IPS-18a (cell line): ENCODE measurements around the gene FAM171A1.

ENCODE experiments used
- H3K27ac ChIP-seq: one replicate; pipeline ENCODE4 v1.5.1; 2013; ENCODE audit warnings: low read length
- H3K27me3 ChIP-seq: one replicate; pipeline ENCODE4 v1.6.1; 2013; ENCODE audit warnings: mild to moderate bottlenecking, low read length; ENCODE audit not compliant: control insufficient read depth, insufficient read depth
- H3K36me3 ChIP-seq: one replicate; pipeline ENCODE4 v1.6.1; 2013; ENCODE audit warnings: low read depth, low read length; ENCODE audit not compliant: control insufficient read depth
- H3K4me1 ChIP-seq: one replicate; pipeline ENCODE4 v1.6.1; 2013; ENCODE audit warnings: low read depth, low read length; ENCODE audit not compliant: control insufficient read depth
- H3K4me3 ChIP-seq: one replicate; pipeline ENCODE4 v1.5.1; 2013; ENCODE audit warnings: low read length
- H3K9ac ChIP-seq: one replicate; pipeline ENCODE4 v1.6.1; 2013; ENCODE audit warnings: mild to moderate bottlenecking, low read length, moderate library complexity
- H3K9me3 ChIP-seq: one replicate; pipeline ENCODE4 v1.6.1; 2013; ENCODE audit warnings: low read depth, low read length; ENCODE audit not compliant: control insufficient read depth

The FAM171A1 gene

DNA sequence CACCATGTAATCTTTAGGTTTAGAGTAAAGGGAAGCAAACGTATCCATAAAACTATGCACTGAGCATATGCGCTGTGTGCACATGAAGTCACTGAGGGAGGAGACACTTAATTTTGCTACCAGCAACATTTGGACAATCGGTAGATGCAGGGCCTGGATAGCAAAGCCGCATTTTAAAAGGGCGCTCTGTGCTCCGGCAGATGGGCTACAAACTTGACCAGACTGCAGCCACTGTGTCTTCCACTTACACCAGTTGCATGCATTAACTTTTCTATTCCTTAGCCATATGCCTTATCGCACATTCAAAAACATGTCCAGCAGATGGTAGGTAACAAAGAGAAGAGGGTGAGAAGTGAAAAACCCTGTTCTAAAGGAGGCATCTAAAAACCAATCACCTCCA, 18.3 kb downstream of the FAM171A1 start:
- H3K9me3 ChIP-seq = no peaks in the 10 kb centered on the region
- no peak overlapping the region for H3K27ac ChIP-seq
- no peaks in the 10 kb centered on the region for H3K36me3 ChIP-seq
- H3K4me1 ChIP-seq = peaks cover 6% of the 10 kb centered on the region
- no peak overlapping the region for H3K4me3 ChIP-seq
- H3K27me3 ChIP-seq = no peaks in the 10 kb centered on the region
- no peak overlapping the region for H3K9ac ChIP-seq

DNA sequence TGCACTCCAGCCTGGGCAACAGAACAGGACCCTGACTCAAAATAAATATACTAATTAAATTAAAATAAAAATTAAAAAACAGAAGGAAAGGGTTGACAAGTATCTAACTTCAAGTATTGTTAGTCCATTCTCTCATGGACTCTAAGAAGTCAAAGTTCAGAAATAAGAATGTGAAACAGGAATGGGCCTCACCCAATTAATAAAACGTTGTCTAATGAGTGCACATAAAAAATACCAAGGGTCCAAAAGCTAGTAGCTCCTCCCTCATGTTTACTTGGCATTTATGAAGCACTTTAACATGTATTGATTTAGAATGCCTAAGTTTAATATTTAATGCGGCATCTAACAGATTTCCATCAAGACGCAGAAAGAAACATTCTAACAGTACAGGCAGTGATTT, 18.9 kb downstream of the FAM171A1 start:
- Histone ChIP-seq H3K4me1 (peaks cover 6% of the 10 kb centered on the region), H3K27ac (no peak overlapping the region), H3K36me3 (no peaks in the 10 kb centered on the region), H3K9me3 (no peaks in the 10 kb centered on the region), H3K9ac (no peak overlapping the region), H3K4me3 (no peak overlapping the region), H3K27me3 (no peaks in the 10 kb centered on the region)

DNA sequence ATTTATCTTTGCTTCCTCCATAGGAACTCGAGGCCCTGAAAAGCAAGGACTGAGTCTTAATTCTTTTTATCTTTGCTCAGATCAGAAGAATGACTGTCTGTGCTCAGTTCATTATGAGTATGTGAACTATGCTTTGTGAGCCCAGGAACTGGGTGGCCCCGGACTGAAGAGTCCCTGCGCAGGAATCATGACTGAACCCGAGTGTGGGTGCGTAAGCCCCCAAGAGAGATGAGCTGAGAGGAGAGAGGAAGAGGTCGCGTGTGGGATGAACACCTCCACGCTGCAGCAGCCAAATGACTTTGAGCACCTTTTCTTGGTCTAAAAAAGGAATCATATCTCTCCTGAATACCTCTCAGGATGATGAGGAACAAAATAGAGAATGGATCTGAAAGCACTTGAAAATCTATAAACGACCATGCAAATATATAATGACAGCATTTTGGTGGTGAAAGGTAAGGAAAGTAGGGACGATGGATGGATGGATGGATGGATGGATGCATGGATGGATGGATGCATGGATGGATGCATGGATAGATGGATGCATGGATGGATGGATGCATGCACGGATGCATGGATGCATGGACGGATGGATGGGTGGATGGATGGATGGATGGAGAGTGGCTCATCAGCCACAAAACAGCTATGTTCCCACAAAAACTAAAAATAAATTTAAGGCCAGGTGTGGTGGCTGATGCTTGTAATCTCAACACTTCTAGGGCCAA, 19.8 kb downstream of the FAM171A1 start:
- H3K27ac ChIP-seq = no peak overlapping the region
- H3K9ac ChIP-seq = no peak overlapping the region
- no peaks in the 10 kb centered on the region for H3K36me3 ChIP-seq
- H3K4me1 ChIP-seq = peaks cover 6% of the 10 kb centered on the region
- H3K9me3 ChIP-seq = no peaks in the 10 kb centered on the region
- no peaks in the 10 kb centered on the region for H3K27me3 ChIP-seq
- H3K4me3 ChIP-seq = no peak overlapping the region

GRCh38 chr10:15349112-15349511, 22.0 kb downstream of the FAM171A1 start:
- no peaks in the 10 kb centered on the region for H3K27me3 ChIP-seq
- H3K9ac ChIP-seq = no peak overlapping the region
- H3K27ac ChIP-seq = no peak overlapping the region
- no peak overlapping the region for H3K4me3 ChIP-seq
- H3K4me1 ChIP-seq = peaks cover 13% of the 10 kb centered on the region
- no peaks in the 10 kb centered on the region for H3K9me3 ChIP-seq
- no peaks in the 10 kb centered on the region for H3K36me3 ChIP-seq

- H3K9me3 ChIP-seq = no peaks in the 10 kb centered on the region
- no peak overlapping the region for H3K27ac ChIP-seq
- H3K9ac ChIP-seq = no peak overlapping the region
- H3K27me3 ChIP-seq = no peaks in the 10 kb centered on the region
- H3K4me3 ChIP-seq = no peak overlapping the region
- H3K4me1 ChIP-seq = peaks cover 13% of the 10 kb centered on the region
- no peaks in the 10 kb centered on the region for H3K36me3 ChIP-seq
These were observed 22.5 kb downstream of the FAM171A1 start for GRCh38 chr10:15348579-15348978.

- Histone ChIP-seq H3K27ac (no peak overlapping the region), H3K9ac (no peak overlapping the region), H3K4me1 (peaks cover 13% of the 10 kb centered on the region), H3K27me3 (no peaks in the 10 kb centered on the region), H3K9me3 (no peaks in the 10 kb centered on the region), H3K36me3 (no peaks in the 10 kb centered on the region), H3K4me3 (no peak overlapping the region)
These were observed 23.9 kb downstream of the FAM171A1 start for GRCh38 chr10:15347150-15347549.

- Histone ChIP-seq H3K9ac (no peak overlapping the region), H3K4me1 (peaks cover 13% of the 10 kb centered on the region), H3K27me3 (no peaks in the 10 kb centered on the region), H3K4me3 (no peak overlapping the region), H3K36me3 (no peaks in the 10 kb centered on the region), H3K9me3 (no peaks in the 10 kb centered on the region), H3K27ac (no peak overlapping the region)
These were observed 24.5 kb downstream of the FAM171A1 start for GRCh38 chr10:15346440-15347141.

DNA sequence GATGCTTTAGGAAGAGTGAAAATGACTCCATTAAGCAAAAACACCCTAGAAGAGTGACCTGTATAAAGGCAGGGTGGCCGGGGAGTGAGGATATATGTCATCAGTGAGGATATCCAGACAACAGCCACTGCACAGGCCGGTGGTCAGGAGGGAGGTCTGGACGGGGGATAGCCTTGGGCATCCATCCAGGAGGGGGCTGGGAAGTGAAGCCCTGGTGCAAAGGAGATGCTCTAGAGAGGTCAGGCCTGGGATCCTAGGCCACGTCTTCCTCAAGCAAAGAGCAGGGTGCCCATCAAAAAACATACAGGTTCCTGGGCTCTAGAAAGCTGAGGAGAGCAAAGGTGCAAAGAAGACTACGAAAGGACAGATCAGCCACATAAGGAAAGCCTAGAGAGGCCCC, 25.6 kb downstream of the FAM171A1 start:
- Histone ChIP-seq H3K27me3 (no peaks in the 10 kb centered on the region), H3K9me3 (no peaks in the 10 kb centered on the region), H3K36me3 (no peaks in the 10 kb centered on the region), H3K9ac (no peak overlapping the region), H3K4me1 (peaks cover 13% of the 10 kb centered on the region), H3K27ac (no peak overlapping the region), H3K4me3 (no peak overlapping the region)

GRCh38 chr10:15344876-15345285, 26.2 kb downstream of the FAM171A1 start:
- Histone ChIP-seq H3K27me3 (no peaks in the 10 kb centered on the region), H3K4me1 (peaks cover 13% of the 10 kb centered on the region), H3K9me3 (no peaks in the 10 kb centered on the region), H3K9ac (no peak overlapping the region), H3K36me3 (no peaks in the 10 kb centered on the region), H3K4me3 (no peak overlapping the region), H3K27ac (no peak overlapping the region)

GRCh38 chr10:15344256-15344875, 26.7 kb downstream of the FAM171A1 start:
- Histone ChIP-seq H3K9ac (no peak overlapping the region), H3K27ac (no peak overlapping the region), H3K4me1 (peaks cover 13% of the 10 kb centered on the region), H3K4me3 (no peak overlapping the region), H3K36me3 (no peaks in the 10 kb centered on the region), H3K9me3 (no peaks in the 10 kb centered on the region), H3K27me3 (no peaks in the 10 kb centered on the region)

- Histone ChIP-seq H3K4me3 (no peak overlapping the region), H3K36me3 (no peaks in the 10 kb centered on the region), H3K4me1 (peaks cover 6% of the 10 kb centered on the region), H3K9me3 (no peaks in the 10 kb centered on the region), H3K27me3 (no peaks in the 10 kb centered on the region), H3K9ac (no peak overlapping the region), H3K27ac (no peak overlapping the region)
These were observed 28.1 kb downstream of the FAM171A1 start for GRCh38 chr10:15342970-15343369.
